HepG2 (cell line): ENCODE results near the gene ZMIZ1. TPM values are rescaled to one million over a fixed set of nuclear protein-coding genes. Genes with fewer than 3 reads are reported as not detected.

ENCODE experiments used
- ATAC-seq: fragments of 200-7000 bp; cut with Tn5 transposase; 3 replicates; pipeline ENCODE4 v1.9.1; 2020; ENCODE audit warnings: mild to moderate bottlenecking, moderate library complexity
- BruUV-seq: library from RNA; stranded (reverse); fragments of 400-500 nt; replicated peaks from 2 replicates; lab custom pipeline; 2021; lab: Mats Ljungman, UMichigan
- CTCF ChIA-PET: fragments of 300-600 bp; formaldehyde crosslinking; extraction: SDS; loops from one replicate; lab custom pipeline; 2021; ENCODE audit warnings: low total read pairs, inconsistent platforms, low intra/inter-chr PET ratio; lab: Yijun Ruan, JAX
- POLR2A ChIA-PET: fragments of 350-600 bp; sonication (Branson Sonifier 250); formaldehyde crosslinking; loops from one replicate; lab custom pipeline; 2020; ENCODE audit warnings: antibody characterized with exemption, inconsistent platforms; lab: Yijun Ruan, JAX
- DNase-seq: peaks from one replicate; pipeline ENCODE4 v3.0.0-alpha.2; 2015; ENCODE audit warnings: low spot score
- FAIRE-seq: peaks from 3 replicates; lab custom pipeline; 2011; peaks lifted over from hg19 to GRCh38; lab: Jason Lieb, UNC
- H2AFZ ChIP-seq: one replicate; pipeline ENCODE4 v1.6.1; 2011; ENCODE audit warnings: low read length, inconsistent platforms
- H3K27ac ChIP-seq: fragments of 300-600 bp; 3 replicates; pipeline ENCODE4 v1.8.0; 2011; ENCODE audit warnings: mixed run types, mild to moderate bottlenecking, mixed read lengths, low read length, inconsistent platforms; ENCODE audit not compliant: insufficient read depth; ENCODE audit errors: extremely low read length
- H3K27me3 ChIP-seq, 2 experiments: fragments of 200-600 bp in 1 of 2; 2 replicates in 1 of 2; 3 replicates in 1 of 2; pipeline versions ENCODE4 v1.6.0 to v1.8.0; 2011; ENCODE audit warnings: low read length in 2 of 2, mild to moderate bottlenecking in 2 of 2, moderate library complexity in 2 of 2, inconsistent platforms in 1 of 2; ENCODE audit not compliant: insufficient read depth in 2 of 2, control insufficient read depth in 1 of 2
- H3K36me3 ChIP-seq, 2 experiments: fragments of 200-600 bp in 1 of 2; replicated peaks in 1 of 2; 2 replicates in 1 of 2; 3 replicates in 1 of 2; pipeline versions ENCODE4 v1.5.1 to v1.8.0; 2011; ENCODE audit warnings: low read length in 2 of 2, inconsistent platforms in 1 of 2; ENCODE audit not compliant: insufficient read depth in 2 of 2, control insufficient read depth in 1 of 2
- H3K4me1 ChIP-seq: 2 replicates; pipeline ENCODE4 v1.5.1; 2012; ENCODE audit warnings: low read length, inconsistent platforms; ENCODE audit not compliant: insufficient read depth
- H3K4me2 ChIP-seq: 2 replicates; pipeline ENCODE4 v1.6.0; 2011; ENCODE audit warnings: low read depth, low read length, inconsistent platforms
- H3K4me3 ChIP-seq, 3 experiments: fragments of 200-600 bp in 1 of 3; sonication (generic), shearing (Covaris generic) in 1 of 3; replicated peaks in 1 of 3; 2 replicates each; pipeline ENCODE4 v1.5.1; 2011 to 2016; ENCODE audit warnings: low read length in 3 of 3, inconsistent platforms in 2 of 3, low read depth in 2 of 3, mild to moderate bottlenecking in 2 of 3, control low read depth in 1 of 3, mixed read lengths in 1 of 3; ENCODE audit not compliant: insufficient read depth in 1 of 3
- H3K79me2 ChIP-seq: one replicate; pipeline ENCODE4 v1.6.1; 2011; ENCODE audit warnings: low read length, inconsistent platforms; ENCODE audit not compliant: insufficient read depth
- H3K9ac ChIP-seq: 2 replicates; pipeline ENCODE4 v1.6.0; 2011; ENCODE audit warnings: mild to moderate bottlenecking, low read depth, low read length, inconsistent platforms; ENCODE audit not compliant: insufficient read depth
- H3K9me3 ChIP-seq: 2 replicates; pipeline ENCODE4 v1.5.1; 2012; ENCODE audit warnings: mild to moderate bottlenecking, low read length
- H4K20me1 ChIP-seq: 2 replicates; pipeline ENCODE4 v1.6.0; 2011; ENCODE audit warnings: inconsistent platforms, mild to moderate bottlenecking, low read length, moderate library complexity; ENCODE audit not compliant: insufficient read depth
- ELK4 ChIP-seq: sonication (generic); formaldehyde crosslinking; IDR thresholded peaks from 2 replicates; pipeline ENCODE4 v1.9.0; 2021; ENCODE audit warnings: missing genetic modification reagents, borderline replicate concordance
- KDM4B ChIP-seq: sonication (generic); formaldehyde crosslinking; IDR thresholded peaks from 2 replicates; pipeline ENCODE4 v1.4.0; 2020; ENCODE audit warnings: missing genetic modification reagents
- PHB2 ChIP-seq: fragments of 450-650 bp; IDR thresholded peaks from 2 replicates; pipeline ENCODE4 v1.6.1; 2018; ENCODE audit not compliant: partially characterized antibody
- PHF20 ChIP-seq: sonication (generic); formaldehyde crosslinking; IDR thresholded peaks from 2 replicates; pipeline ENCODE4 v1.5.0; 2020; ENCODE audit warnings: mild to moderate bottlenecking, missing genetic modification reagents
- PRMT3 ChIP-seq: sonication (generic); formaldehyde crosslinking; IDR thresholded peaks from 2 replicates; pipeline ENCODE4 v1.8.1; 2022; ENCODE audit warnings: low read depth, mild to moderate bottlenecking, moderate library complexity, missing genetic modification reagents, borderline replicate concordance
- TGIF2 ChIP-seq: IDR thresholded peaks from 2 replicates; pipeline ENCODE4 v1.6.1; 2016; ENCODE audit warnings: control low read depth, missing compliant biosample characterization
- THAP7 ChIP-seq: sonication (generic); formaldehyde crosslinking; IDR thresholded peaks from 2 replicates; pipeline ENCODE4 v1.8.1; 2023; ENCODE audit warnings: mild to moderate bottlenecking, missing genetic modification reagents
- ZFX ChIP-seq: sonication (generic); formaldehyde crosslinking; IDR thresholded peaks from 2 replicates; pipeline ENCODE4 v1.4.0; 2020; ENCODE audit warnings: mild to moderate bottlenecking, low read depth, missing genetic modification reagents, moderate library complexity
- ZNF142 ChIP-seq: sonication (generic); formaldehyde crosslinking; IDR thresholded peaks from 2 replicates; pipeline ENCODE4 v1.4.0; 2020; ENCODE audit warnings: missing genetic modification reagents
- ZNF232 ChIP-seq: sonication (generic); formaldehyde crosslinking; IDR thresholded peaks from 2 replicates; pipeline ENCODE4 v1.4.0; 2020; ENCODE audit warnings: missing genetic modification reagents, borderline replicate concordance
- ZNF598 ChIP-seq: sonication (generic); formaldehyde crosslinking; IDR thresholded peaks from 2 replicates; pipeline ENCODE4 v1.5.1; 2020; ENCODE audit warnings: mild to moderate bottlenecking, missing genetic modification reagents, borderline replicate concordance
- ZNF660 ChIP-seq: sonication (generic); formaldehyde crosslinking; IDR thresholded peaks from 2 replicates; pipeline ENCODE4 v1.5.1; 2020; ENCODE audit warnings: mild to moderate bottlenecking, low read depth, missing genetic modification reagents, borderline replicate concordance
- ZNF749 ChIP-seq: sonication (generic); formaldehyde crosslinking; IDR thresholded peaks from 2 replicates; pipeline ENCODE4 v1.8.0; 2022; ENCODE audit warnings: mild to moderate bottlenecking, missing genetic modification reagents, moderate library complexity, borderline replicate concordance
- ZNF816 ChIP-seq: sonication (generic); formaldehyde crosslinking; IDR thresholded peaks from 2 replicates; pipeline ENCODE4 v1.8.0; 2022; ENCODE audit warnings: missing genetic modification reagents, mild to moderate bottlenecking, borderline replicate concordance
- WGBS: methylation state at CpG from one replicate; pipeline ENCODE4 v1.1.6; 2017; ENCODE audit warnings: low lambda C conversion rate; 5-methylcytosine and 5-hydroxymethylcytosine counted together
- in situ Hi-C: cut with HindIII; loops from 2 replicates; pipeline ENCODE4 v1.10.0; 2017; ENCODE audit warnings: low pct_unique_long_range_greater_than_20kb; ENCODE audit not compliant: extremely low pct_ligation_motif_present
- intact Hi-C: fragments of 100-400 bp; cut with micrococcal nuclease; formaldehyde crosslinking; loops from one replicate; pipeline ENCODE4 v1.10.0; 2022; ENCODE audit not compliant: unreplicated experiment
- polyA plus RNA-seq, 8 experiments: library from polyadenylated mRNA; depleted of rRNA in 3 of 8; stranded (reverse) in 7 of 8; unstranded in 1 of 8; fragments of >200 nt; fragmentation: Illumina TruSeq in 4 of 8; extraction: Trizol in 4 of 8; gene quantifications; 2 replicates each; pipeline versions ENCODE4 v1.2.1 to v1.2.3, GENCODE V29; 2011 to 2016; ENCODE audit warnings: low read depth in 4 of 8, missing spikeins in 1 of 8, mixed read lengths in 1 of 8; ENCODE audit not compliant: insufficient read depth in 1 of 8
- total RNA-seq, 5 experiments: library from RNA; depleted of rRNA; stranded (reverse); fragments of >200 nt; fragmentation: Illumina TruSeq; extraction: Trizol; gene quantifications; 2 replicates each; pipeline ENCODE4 v1.2.3, GENCODE V29; 2016; ENCODE audit warnings: low read depth in 1 of 5

ZMIZ1 gene
- total and polyA plus RNA-seq, 2 of the 13 experiments (the other 11 are each of a cell fraction or from before 2014, with no cell fraction given), result 5.3 to 10.2 TPM

GRCh38 chr10:79160191-79160590 lies 91.4 kb downstream of the ZMIZ1 start:
- in situ Hi-C loops, result no loop called here
- Histone ChIP-seq H3K4me1 (peaks cover 56% of the 10 kb centered on the region), H3K4me2 (no peak overlapping the region)
- TF ChIP-seq PRMT3 (CRISPR knock-in tag) (no peak), ZFX (no peak), ZNF598 (CRISPR knock-in tag) (no peak), ZNF142 (CRISPR knock-in tag) (no peak), ZNF816 (no peak), ELK4 (no peak), ZNF232 (CRISPR knock-in tag) (no peak), TGIF2 (no peak), ZNF660 (no peak), PHF20 (CRISPR knock-in tag) (no peak), PHB2 (no peak), ZNF749 (CRISPR knock-in tag) (no peak), KDM4B (CRISPR knock-in tag) (no peak), THAP7 (CRISPR knock-in tag) (no peak)
- TF ChIP-seq, all 625 proteins: peak for 0
- Histone ChIP-seq H3K27me3 (no peaks in the 10 kb centered on the region), H3K9ac (no peak overlapping the region), H3K27ac (no peak overlapping the region), H4K20me1 (peaks cover 8% of the 10 kb centered on the region; the same call in 1 of the 2 replicates), H3K79me2 (peaks cover 33% of the 10 kb centered on the region), H3K9me3 (no peaks in the 10 kb centered on the region), H2AFZ (no peak overlapping the region), H3K36me3 (peaks cover 13 to 54% of the 10 kb centered on the region in 2 experiments), H3K4me3 (no peak overlapping the region)
- ATAC-seq (no peak), FAIRE-seq (no peak), DNase-seq (no peak)
- POLR2A ChIA-PET, result no interaction called here
- no TSS peak for BruUV-seq
- 100% methylated on average over 2 of the region's 4 CpGs for WGBS
- intact Hi-C loops, result no loop called here
- CTCF ChIA-PET, result no interaction called here
